Uterus (tissue), 4 donors: ENCODE data around the gene USP30. TPM values are rescaled to one million over a fixed set of nuclear protein-coding genes. Genes with fewer than 3 reads are reported as not detected.

Source experiments
- DNase-seq, 2 donors: peaks; one replicate each; pipeline ENCODE4 v3.0.0-alpha.2; 2019 to 2020
- H3K27ac ChIP-seq, 2 donors: fragments of 200-600 bp; sonication (generic); 1 replicate in 1 of 2; 2 replicates in 1 of 2; pipeline ENCODE4 v1.5.1; 2016 to 2018
- H3K27me3 ChIP-seq, 2 donors: fragments of 200-600 bp; sonication (generic); one replicate each; pipeline ENCODE4 v1.5.1; 2018 to 2019; ENCODE audit warnings: control low read depth in 1 of 2
- H3K36me3 ChIP-seq, 2 donors: fragments of 200-600 bp; sonication (generic); one replicate each; pipeline ENCODE4 v1.5.1; 2019; ENCODE audit warnings: control low read depth in 1 of 2
- H3K4me1 ChIP-seq, 2 donors: fragments of 200-600 bp; sonication (generic); one replicate each; pipeline ENCODE4 v1.5.1; 2018 to 2019; ENCODE audit warnings: control low read depth in 1 of 2
- H3K4me3 ChIP-seq, 2 donors: fragments of 200-600 bp; sonication (generic); 1 replicate in 1 of 2; 2 replicates in 1 of 2; pipeline ENCODE4 v1.5.1; 2018 to 2019; ENCODE audit warnings: mild to moderate bottlenecking in 1 of 2
- H3K9me3 ChIP-seq, 2 donors: fragments of 200-600 bp; sonication (generic); one replicate each; pipeline ENCODE4 v1.5.1; 2019; ENCODE audit warnings: control low read depth in 1 of 2
- CTCF ChIP-seq, 4 experiments: fragments of 200-600 bp in 2 of 4; fragments of 450-650 bp in 2 of 4; sonication (generic) in 2 of 4; IDR thresholded peaks; one replicate each; pipeline ENCODE4 v1.5.1; 2016 to 2019; ENCODE audit warnings: antibody characterized with exemption in 4 of 4, mild to moderate bottlenecking in 2 of 4, moderate library complexity in 1 of 4
- POLR2A ChIP-seq, 2 donors: fragments of 450-650 bp; IDR thresholded peaks; one replicate each; pipeline ENCODE4 v1.6.1; 2016; ENCODE audit warnings: antibody characterized with exemption in 2 of 2, mild to moderate bottlenecking in 1 of 2, moderate library complexity in 1 of 2
- intact Hi-C: fragments of 100-400 bp; cut with DNase I; formaldehyde crosslinking; loops from one replicate; pipeline ENCODE4 v1.15.1; 2023; ENCODE audit warnings: low total_unique reads
- total RNA-seq, 4 donors: library from RNA; depleted of rRNA in 3 of 4; stranded (reverse); fragments of >200 nt in 3 of 4; gene quantifications; one replicate each; pipeline versions ENCODE4 v1.1.0 to v1.2.4, GENCODE V29; 2014 to 2023
- donor health status: DM: yes; HTN: yes; CAD: no.

USP30 gene
- total RNA-seq, 4 donors from 2014 or later = 4.1 to 20.2 (median 14.9) TPM

GRCh38 chr12:109127533-109128242 lies 75.3 kb downstream of the USP30 start:
- intact Hi-C loops = no loop called here
- no peak for DNase-seq
- no peaks in the 10 kb centered on the region for H3K27me3 ChIP-seq
- no peak overlapping the region for H3K27ac ChIP-seq
- TF ChIP-seq POLR2A (IDR thresholded peaks at IDR 0.05) (no peak), CTCF (IDR thresholded peaks at IDR 0.05) (no peak)
- no peaks in the 10 kb centered on the region for H3K9me3 ChIP-seq
- H3K36me3 ChIP-seq = no peaks in the 10 kb centered on the region
- no peaks in the 10 kb centered on the region for H3K4me1 ChIP-seq
- H3K4me3 ChIP-seq = no peak overlapping the region

GRCh38 chr12:109130297-109131153 lies 78.1 kb downstream of the USP30 start:
- Histone ChIP-seq H3K9me3 (no peaks in the 10 kb centered on the region), H3K4me3 (no peak overlapping the region), H3K27me3 (no peaks in the 10 kb centered on the region), H3K27ac (no peak overlapping the region), H3K4me1 (no peaks in the 10 kb centered on the region), H3K36me3 (no peaks in the 10 kb centered on the region)
- no peak for TF ChIP-seq POLR2A (IDR thresholded peaks at IDR 0.05)
- no peak for TF ChIP-seq CTCF (IDR thresholded peaks at IDR 0.05)
- intact Hi-C loops = no loop called here
- no peak for DNase-seq

- H3K4me3 ChIP-seq = no peak overlapping the region
- no peaks in the 10 kb centered on the region for H3K27me3 ChIP-seq
- intact Hi-C loops = no loop called here
- no peaks in the 10 kb centered on the region for H3K4me1 ChIP-seq
- no peaks in the 10 kb centered on the region for H3K9me3 ChIP-seq
- H3K36me3 ChIP-seq = no peaks in the 10 kb centered on the region
- TF ChIP-seq POLR2A (IDR thresholded peaks at IDR 0.05) = no peak
- TF ChIP-seq CTCF (IDR thresholded peaks at IDR 0.05) = no peak
- H3K27ac ChIP-seq = no peak overlapping the region
- no peak for DNase-seq
Observed at GRCh38 chr12:109131154-109132050, 79.0 kb downstream of the USP30 start.

GRCh38 chr12:109134186-109134917 lies 82.0 kb downstream of the USP30 start:
- Histone ChIP-seq H3K27me3 (no peaks in the 10 kb centered on the region), H3K4me1 (no peaks in the 10 kb centered on the region), H3K36me3 (no peaks in the 10 kb centered on the region), H3K27ac (peak overlapping the region; percentile 27 to 34), H3K9me3 (no peaks in the 10 kb centered on the region), H3K4me3 (no peak overlapping the region)
- peak; percentile 36 to 56 for DNase-seq
- intact Hi-C loops = no loop called here
- TF ChIP-seq POLR2A (IDR thresholded peaks at IDR 0.05) = no peak
- peak in 3 of 4 experiments; percentile 30 to 37 (median 32) for TF ChIP-seq CTCF (IDR thresholded peaks at IDR 0.05)
